ENCODE measurements around the gene ACTBL2.
"Not testable (repeated sequence)": the region's sequence is repeated elsewhere in the genome, so short reads cannot be mapped to it uniquely, and the experiment has no call there.

The ACTBL2 gene

DNA sequence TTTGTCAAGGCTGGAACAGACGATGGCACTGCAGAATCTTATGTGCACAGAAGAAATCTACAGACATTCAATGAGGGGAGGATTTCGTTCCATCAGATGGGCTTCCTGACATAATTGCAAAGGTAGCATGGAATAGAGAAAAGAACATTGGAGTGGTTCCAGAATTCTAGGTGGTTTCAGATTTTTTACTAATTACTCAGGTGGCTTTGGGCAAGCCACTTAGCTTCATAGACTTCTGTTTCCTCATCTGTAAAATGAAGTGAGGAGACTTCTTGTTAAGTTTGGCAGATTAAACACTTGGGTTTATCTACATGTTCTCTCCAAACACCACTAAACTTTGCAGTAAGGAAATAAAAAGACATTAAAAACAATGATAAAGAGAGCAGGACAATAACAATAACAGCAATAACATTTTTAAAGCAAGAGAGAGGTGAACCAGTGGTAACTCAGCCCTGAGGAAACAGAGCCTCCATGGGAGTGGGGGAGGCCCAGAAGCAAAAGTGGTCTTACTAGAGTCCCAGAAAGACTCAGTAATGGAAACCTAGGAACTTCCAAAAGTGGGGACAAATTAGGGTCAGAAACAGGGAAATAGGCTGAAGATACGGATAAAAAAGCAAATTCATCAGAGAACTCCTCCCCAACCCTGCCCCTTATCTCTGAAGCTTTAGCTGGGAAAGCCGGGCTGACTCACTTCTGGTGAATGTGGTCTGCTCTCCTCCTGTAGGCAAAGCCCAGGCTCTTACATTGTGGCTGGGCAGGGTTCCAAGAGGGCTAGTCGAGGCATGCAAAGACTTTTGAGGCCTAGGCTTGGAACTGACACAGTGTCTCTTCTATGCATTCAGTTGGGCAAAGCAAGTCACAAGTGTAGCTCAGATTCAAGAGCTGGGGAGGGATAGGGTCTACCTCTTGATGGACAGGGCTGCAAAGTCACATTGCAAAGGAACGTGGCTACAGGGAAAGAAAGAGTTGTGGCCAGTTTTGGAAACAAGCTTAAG lies 11.8 kb upstream of the ACTBL2 start:
- DNase-seq = peak; percentile 83

- no peak for DNase-seq
Observed at GRCh38 chr5:57493034-57493433, 10.4 kb upstream of the ACTBL2 start.

DNA sequence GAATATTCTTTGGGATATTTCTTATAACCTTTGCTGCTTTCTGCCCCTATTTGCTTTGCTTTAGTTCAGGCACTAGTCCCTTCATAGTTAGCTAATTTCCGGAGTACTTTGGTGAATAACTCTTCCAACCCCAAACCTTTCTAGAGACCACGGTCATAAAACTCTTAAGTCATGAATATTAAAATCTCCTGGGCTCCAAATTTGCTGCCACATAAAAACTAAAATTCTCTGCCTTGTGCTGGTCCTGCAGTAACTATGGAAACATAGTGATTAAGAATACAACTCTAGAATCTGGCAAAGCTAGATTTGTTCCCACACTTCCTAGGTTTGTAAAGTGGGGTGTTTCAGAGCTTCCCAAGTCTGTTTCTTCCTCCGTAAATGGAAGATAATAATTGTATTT lies 10.0 kb upstream of the ACTBL2 start:
- DNase-seq = no peak

DNA sequence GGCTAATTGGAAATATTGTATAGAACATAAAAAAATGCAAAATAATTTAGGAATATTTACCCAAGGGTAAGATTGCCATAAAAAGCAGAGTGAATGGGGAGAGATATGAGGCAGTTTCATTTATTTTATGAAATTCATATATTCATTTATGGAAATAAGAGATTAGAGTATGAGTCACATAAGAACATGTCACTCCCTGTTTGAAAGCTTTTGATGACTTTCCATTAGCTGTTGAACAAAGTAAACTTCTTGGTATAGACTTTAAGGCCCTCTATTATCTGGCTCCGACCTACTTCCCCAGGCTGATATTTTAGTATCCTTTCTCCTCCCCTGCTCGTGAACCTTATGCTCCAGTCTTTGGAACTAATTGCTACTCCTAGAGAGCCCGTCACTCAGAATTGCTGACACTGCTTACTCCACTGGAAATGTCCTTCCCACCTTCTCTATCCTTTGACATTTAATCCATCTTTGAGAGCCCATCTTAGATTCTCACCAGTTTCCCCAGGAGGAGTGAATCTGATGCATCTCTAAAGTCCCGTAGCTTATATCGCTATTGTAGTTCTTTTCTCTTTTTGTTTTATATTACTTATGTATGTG lies 8.9 kb upstream of the ACTBL2 start:
- no peak for DNase-seq

- DNase-seq = no peak
Observed at GRCh38 chr5:57488215-57488955, 5.8 kb upstream of the ACTBL2 start.

DNA sequence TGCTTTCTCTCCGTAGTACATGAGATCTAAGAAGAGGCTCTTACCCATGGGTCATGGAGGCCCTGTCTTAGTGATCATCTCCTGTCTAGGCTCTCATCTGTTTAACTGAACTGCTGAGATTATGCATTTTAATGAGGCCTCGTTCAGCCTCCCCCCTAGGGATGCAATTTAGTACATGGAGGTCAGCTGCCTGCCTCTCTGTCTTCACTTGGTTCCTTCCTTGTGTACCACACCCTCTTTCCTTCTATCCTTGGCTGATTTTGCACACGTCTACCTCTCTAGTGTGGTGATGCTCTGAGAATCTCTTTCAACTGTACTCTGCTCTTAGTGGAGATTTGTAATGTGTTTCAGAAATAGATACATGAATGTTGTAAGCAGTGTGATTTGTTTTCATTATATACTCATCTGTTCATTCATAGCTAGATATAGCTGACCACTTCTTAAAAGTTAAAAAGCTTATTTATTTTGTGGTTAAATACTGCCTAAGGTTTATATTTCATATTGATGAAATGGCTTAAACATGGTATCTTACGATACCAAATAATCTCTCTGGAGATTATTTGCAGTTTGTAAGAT lies 3.5 kb upstream of the ACTBL2 start:
- no peak for DNase-seq

DNA sequence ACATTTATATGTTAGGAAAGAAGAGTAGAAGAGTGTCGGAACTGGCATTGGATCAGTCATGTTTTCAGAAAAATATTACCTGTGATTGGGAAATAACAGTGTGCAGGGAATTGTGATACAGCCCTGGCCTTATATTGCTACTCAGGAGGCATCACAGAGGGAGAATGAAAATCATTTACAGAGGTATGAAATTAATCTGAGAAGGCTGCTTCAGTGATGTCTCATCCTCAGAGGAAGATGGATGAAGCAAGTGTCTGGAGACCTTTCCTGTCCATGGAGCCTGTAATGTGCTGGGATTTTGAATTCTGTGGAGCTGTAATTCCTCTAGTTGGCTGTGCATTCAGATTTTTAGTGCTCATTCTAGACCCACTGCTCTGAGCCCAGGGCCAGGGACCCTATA lies 3.8 kb downstream of the ACTBL2 start:
- no peak for DNase-seq

DNA sequence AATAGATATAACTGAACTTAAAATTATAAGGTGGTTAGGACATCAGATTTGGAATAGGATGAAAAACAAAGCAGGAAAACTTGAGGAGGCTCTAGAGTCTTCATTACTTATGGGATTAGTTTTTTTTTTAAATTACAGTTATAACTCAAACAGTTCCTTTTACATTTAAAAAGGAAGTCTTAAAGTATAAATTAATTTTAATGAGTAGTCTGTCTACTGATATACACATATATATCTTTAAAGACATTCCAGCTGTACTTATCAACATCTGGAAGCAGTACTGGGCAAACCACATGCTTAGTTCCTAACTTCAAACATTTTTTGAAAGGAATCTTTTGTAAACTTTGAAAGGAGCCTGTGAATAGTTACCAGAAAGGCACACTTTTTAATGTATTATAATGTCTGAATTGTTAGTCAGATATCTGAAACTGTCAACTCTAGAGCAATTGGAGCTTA lies 6.0 kb downstream of the ACTBL2 start:
- DNase-seq = no peak

- DNase-seq = no peak
Observed at GRCh38 chr5:57470339-57470738, 12.3 kb downstream of the ACTBL2 start.

DNA sequence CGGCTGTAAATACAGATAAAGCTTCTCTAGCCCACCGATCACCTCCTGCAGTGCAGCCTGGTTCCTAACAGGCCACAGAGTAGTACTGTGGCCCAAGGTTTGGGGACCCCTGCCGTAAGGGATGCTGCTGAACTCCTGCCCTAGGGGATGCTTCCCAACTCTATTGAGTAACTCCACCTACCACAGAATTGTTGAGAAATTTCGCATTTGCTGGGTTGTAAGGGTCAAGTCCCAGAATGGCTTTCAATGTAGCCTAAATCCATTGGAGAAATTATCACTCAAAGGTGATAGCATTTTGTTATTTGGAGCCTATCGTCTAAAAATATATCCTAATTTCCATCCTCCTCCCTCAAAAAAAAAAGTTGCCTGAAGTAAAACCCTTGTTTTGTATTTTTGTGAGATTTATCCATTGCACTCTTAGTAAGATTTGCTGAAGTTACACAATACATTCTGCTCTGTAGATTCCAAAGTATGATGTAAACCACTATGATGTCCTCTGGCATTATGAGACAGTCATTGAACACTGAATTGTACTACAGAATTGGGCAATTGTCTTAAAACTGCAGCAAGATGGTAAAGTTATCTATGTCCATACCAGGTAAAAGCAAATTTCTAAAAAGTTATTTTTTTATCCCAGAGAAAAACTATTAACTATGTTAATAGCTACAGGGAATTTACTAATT lies 14.0 kb downstream of the ACTBL2 start:
- DNase-seq = no peak

DNA sequence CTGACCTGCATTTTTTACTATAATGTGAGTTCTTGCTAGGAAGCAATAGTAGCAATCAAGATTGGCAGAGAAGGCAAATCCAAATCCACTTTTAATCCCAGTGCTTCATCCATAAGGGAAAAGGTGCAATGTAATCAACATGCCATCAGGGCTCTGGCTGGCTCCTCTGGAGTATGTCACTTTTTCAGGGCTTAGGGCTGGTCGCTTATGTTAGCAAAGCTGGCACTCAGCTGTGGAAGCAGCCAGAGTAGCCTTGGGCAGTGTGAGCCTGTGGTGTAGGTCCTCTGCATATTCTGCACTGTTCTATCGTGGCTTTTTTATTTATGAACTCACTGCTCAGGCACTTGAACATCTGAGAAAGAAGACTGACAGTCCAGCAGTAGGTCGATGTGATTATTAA lies 16.1 kb downstream of the ACTBL2 start:
- no peak for DNase-seq

GRCh38 chr5:57460056-57460455 lies 22.6 kb downstream of the ACTBL2 start:
- DNase-seq = not testable (repeated sequence)

- DNase-seq = no peak
Observed at GRCh38 chr5:57458443-57458842, 24.2 kb downstream of the ACTBL2 start.

DNA sequence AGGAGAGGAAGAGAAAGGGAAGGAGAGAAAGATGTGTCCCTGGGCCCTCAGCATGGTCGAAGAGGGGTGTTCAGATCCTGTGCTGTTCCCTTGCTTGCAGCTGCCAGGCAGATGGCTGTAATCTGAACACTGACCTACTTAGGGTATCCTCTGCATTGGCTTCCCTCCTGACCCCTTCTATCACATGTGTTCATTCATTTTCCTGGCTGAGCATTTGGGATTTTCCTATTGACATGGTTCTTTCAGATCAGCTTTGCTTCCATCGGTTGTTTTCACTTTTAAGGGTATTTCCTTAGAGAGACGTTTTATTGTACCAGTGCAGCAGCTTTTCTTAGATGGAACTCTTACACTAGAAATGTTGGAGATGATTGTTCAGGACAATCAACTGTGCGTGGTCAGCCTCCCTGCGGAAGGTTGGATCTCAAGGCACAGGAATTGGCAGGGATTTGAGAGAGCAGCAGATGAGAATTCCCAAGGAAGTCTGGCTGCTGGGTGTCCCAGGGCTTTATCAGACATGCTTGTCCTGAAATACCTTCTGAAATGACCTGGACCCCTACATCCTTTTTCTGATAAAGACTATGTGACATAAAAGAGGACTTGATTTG lies 26.0 kb downstream of the ACTBL2 start:
- no peak for DNase-seq

DNA sequence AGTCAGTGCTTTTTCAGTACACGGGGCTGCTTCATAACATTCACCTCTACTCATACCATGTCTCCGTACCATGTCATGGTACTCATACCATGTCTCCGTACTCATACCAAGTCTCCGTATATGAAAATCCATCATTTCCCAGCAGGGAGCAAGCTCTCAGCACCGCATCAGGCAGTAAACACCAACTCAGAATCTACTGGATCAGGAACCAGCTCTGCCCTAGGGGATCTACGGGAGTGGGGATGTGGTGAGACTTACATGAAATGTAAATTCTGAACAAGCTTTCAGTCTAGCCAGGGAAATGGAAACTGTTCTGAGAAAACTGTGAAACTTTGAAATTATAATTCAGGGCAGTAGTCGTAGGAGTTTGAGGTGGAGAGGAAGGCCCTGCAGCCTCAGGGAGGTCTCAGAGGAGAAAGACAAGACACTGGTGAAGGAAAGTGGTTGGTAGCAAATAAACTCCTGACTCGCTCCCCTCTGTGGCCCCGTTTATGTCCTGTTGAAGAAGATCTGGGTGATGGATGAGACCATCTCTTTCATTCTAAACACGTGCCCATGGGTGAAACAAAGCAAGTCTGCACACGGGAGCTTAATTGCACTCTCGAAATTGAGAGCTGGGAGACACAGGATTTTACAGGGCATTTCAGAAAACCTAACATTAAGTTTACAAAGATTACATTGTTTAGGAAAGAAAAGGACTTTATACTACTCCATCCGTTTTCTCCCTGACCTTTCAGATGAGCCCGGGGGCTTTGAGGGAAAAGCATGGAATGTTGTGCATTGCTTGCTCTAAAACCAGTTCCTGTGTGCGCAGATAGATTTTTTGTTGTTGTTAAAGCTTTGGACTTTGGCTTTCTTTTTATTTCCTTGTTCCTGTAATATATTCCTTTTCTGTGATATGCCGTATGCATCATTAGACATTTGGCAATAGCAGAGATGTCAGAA lies 26.8 kb downstream of the ACTBL2 start:
- no peak for DNase-seq

DNA sequence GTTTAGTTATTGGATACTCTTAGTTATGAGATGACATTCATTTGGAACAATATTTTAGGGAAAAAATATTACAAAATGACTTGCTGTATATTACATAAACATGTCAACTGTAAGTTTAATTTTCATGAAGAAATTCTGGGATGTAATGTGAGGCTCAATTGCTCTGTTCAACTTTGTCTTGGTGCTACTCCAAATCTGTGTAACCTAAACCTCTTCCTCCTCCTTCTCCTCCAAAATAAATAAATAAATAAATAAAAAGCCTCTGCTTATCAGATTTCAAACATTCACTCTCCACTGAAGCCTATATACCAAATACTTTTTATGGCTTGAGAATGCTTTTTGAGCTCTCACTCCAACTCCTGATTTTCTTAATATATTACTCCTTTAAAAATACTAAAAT lies 27.7 kb downstream of the ACTBL2 start:
- no peak for DNase-seq

GRCh38 chr5:57453728-57454127 lies 28.9 kb downstream of the ACTBL2 start:
- no peak for DNase-seq

GRCh38 chr5:57452885-57453284 lies 29.7 kb downstream of the ACTBL2 start:
- DNase-seq = no peak

DNA sequence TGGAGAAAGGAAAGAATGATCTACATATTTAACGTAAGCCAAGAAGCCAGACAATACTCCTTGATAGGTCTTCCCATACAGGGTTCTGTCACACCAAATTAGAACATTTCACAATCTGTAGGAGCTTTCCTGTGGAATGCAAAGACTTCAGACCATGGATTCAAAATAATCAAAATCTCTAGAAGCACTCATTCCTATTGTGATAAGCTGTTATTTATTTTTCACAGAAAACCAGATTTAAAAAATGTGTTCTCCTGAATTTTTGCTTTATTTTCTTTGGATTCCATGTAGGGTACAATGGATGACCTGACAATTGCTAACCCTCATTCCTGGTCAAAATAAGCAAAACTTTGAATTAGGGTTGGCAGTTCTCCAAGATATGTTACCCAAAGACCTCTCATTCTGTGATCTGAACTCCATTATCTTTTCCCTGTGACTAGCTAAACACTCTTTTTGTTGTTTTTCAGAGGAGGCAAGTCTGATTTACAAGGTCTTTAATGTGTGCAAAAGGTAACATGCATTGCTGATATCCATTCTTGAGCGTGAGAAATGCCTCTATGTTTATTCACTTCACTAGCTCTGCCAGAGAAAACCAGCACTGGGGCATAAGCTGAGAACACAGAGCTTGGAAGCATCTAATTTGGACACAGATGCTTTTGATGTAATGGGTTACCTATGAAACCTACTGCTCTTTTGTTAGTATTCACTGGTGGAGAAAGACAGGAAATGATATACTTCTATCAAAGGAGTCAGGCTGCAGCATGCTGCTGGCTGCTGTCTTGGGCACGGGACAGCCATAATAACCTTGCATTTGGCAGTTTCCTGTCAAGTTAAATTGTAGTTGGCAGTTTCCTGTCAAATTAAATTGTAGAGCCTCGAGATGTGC lies 31.4 kb downstream of the ACTBL2 start:
- DNase-seq = no peak

- DNase-seq = no peak
Observed at GRCh38 chr5:57448751-57449150, 33.9 kb downstream of the ACTBL2 start.

Measured in stimulated activated CD4-positive, alpha-beta T cell treated with anti-CD3 and anti-CD28 coated beads, Interleukin-15, amount 100 ng/mL, for 24 hours (primary cell).